HepG2 (cell line): ENCODE measurements around the gene SLC8A2. TPM values are rescaled to one million over a fixed set of nuclear protein-coding genes. Genes with fewer than 3 reads are reported as not detected.
A peak's percentile ranks its signal among the peaks of the same experiment; 100 is the strongest.

Source experiments
- ATF7 ChIP-seq, 2 experiments: fragments of 450-650 bp in 1 of 2; sonication (generic) in 1 of 2; formaldehyde crosslinking in 1 of 2; IDR thresholded peaks; 2 replicates each; pipeline versions ENCODE4 v1.4.0 to v1.6.1; 2016 to 2020; ENCODE audit warnings: antibody characterized with exemption in 1 of 2, mild to moderate bottlenecking in 1 of 2, missing genetic modification reagents in 1 of 2
- CEBPG ChIP-seq: IDR thresholded peaks from 2 replicates; pipeline ENCODE4 v1.6.1; 2016
- CTCF ChIP-seq: sonication (generic); formaldehyde crosslinking; IDR thresholded peaks from 2 replicates; pipeline ENCODE4 v1.5.0; 2020; ENCODE audit warnings: mild to moderate bottlenecking, missing genetic modification reagents, moderate library complexity
- ELK4 ChIP-seq: sonication (generic); formaldehyde crosslinking; IDR thresholded peaks from 2 replicates; pipeline ENCODE4 v1.9.0; 2021; ENCODE audit warnings: missing genetic modification reagents, borderline replicate concordance
- GABPA ChIP-seq, 2 experiments: IDR thresholded peaks; 2 replicates each; pipeline ENCODE4 v1.6.1; 2011 to 2016; ENCODE audit warnings: low read depth in 2 of 2, low read length in 1 of 2, missing biosample characterization in 1 of 2, missing genetic modification characterization in 1 of 2
- KAT2B ChIP-seq: fragments of 150-350 bp; IDR thresholded peaks from 2 replicates; pipeline ENCODE4 v1.6.1; 2014; ENCODE audit warnings: low read depth, low read length, borderline replicate concordance
- TMF1 ChIP-seq: sonication (generic); formaldehyde crosslinking; IDR thresholded peaks from 2 replicates; pipeline ENCODE4 v1.8.1; 2022; ENCODE audit warnings: low read depth, missing genetic modification reagents
- ZBTB25 ChIP-seq: IDR thresholded peaks from 2 replicates; pipeline ENCODE4 v1.6.1; 2018; ENCODE audit warnings: missing genetic modification reagents
- ZBTB43 ChIP-seq: sonication (generic); formaldehyde crosslinking; conservative IDR thresholded peaks from 2 replicates; pipeline ENCODE4 v1.4.0; 2020; ENCODE audit warnings: missing genetic modification reagents
- ZBTB7A ChIP-seq: sonication (generic); formaldehyde crosslinking; IDR thresholded peaks from 2 replicates; pipeline ENCODE4 v1.8.0; 2022; ENCODE audit warnings: mild to moderate bottlenecking, missing genetic modification reagents
- ZNF292 ChIP-seq: sonication (generic); formaldehyde crosslinking; IDR thresholded peaks from 2 replicates; pipeline ENCODE4 v1.8.1; 2022; ENCODE audit warnings: mild to moderate bottlenecking, low read depth, missing genetic modification reagents, borderline replicate concordance
- ZNF3 ChIP-seq: IDR thresholded peaks from 2 replicates; pipeline ENCODE4 v1.7.0; 2017; ENCODE audit warnings: inconsistent platforms
- ZNF574 ChIP-seq: sonication (generic); formaldehyde crosslinking; IDR thresholded peaks from 2 replicates; pipeline ENCODE4 v1.4.0; 2020; ENCODE audit warnings: missing genetic modification reagents
- ZNF766 ChIP-seq: sonication (generic); formaldehyde crosslinking; IDR thresholded peaks from 2 replicates; pipeline ENCODE4 v1.5.0; 2020; ENCODE audit warnings: missing genetic modification reagents, borderline replicate concordance
- polyA plus RNA-seq, 8 experiments: library from polyadenylated mRNA; depleted of rRNA in 3 of 8; stranded (reverse) in 7 of 8; unstranded in 1 of 8; fragments of >200 nt; fragmentation: Illumina TruSeq in 4 of 8; extraction: Trizol in 4 of 8; gene quantifications; 2 replicates each; pipeline versions ENCODE4 v1.2.1 to v1.2.3, GENCODE V29; 2011 to 2016; ENCODE audit warnings: low read depth in 4 of 8, missing spikeins in 1 of 8, mixed read lengths in 1 of 8; ENCODE audit not compliant: insufficient read depth in 1 of 8
- total RNA-seq, 5 experiments: library from RNA; depleted of rRNA; stranded (reverse); fragments of >200 nt; fragmentation: Illumina TruSeq; extraction: Trizol; gene quantifications; 2 replicates each; pipeline ENCODE4 v1.2.3, GENCODE V29; 2016; ENCODE audit warnings: low read depth in 1 of 5
- TF ChIP-seq, protein P1 (sequence below): sonication (generic); formaldehyde crosslinking; IDR thresholded peaks from 2 replicates; pipeline ENCODE4 v1.8.1; 2023; ENCODE audit warnings: mild to moderate bottlenecking, missing genetic modification reagents
- TF ChIP-seq, protein P2 (sequence below): sonication (generic); formaldehyde crosslinking; IDR thresholded peaks from 2 replicates; pipeline ENCODE4 v1.9.0; 2021; ENCODE audit warnings: missing genetic modification reagents, mild to moderate bottlenecking, borderline replicate concordance

The SLC8A2 gene
- total and polyA plus RNA-seq, 2 of the 13 experiments (the other 11 are each of a cell fraction or from before 2014, with no cell fraction given): 0.02 TPM; not detected in 1

GRCh38 chr19:47406711-47407416 is 64.8 kb downstream of the SLC8A2 start (continued):
- TF ChIP-seq ZNF766 (CRISPR knock-in tag): peak; percentile 61; the same call in 1 of the 2 replicates
- TF ChIP-seq, protein P1, sequence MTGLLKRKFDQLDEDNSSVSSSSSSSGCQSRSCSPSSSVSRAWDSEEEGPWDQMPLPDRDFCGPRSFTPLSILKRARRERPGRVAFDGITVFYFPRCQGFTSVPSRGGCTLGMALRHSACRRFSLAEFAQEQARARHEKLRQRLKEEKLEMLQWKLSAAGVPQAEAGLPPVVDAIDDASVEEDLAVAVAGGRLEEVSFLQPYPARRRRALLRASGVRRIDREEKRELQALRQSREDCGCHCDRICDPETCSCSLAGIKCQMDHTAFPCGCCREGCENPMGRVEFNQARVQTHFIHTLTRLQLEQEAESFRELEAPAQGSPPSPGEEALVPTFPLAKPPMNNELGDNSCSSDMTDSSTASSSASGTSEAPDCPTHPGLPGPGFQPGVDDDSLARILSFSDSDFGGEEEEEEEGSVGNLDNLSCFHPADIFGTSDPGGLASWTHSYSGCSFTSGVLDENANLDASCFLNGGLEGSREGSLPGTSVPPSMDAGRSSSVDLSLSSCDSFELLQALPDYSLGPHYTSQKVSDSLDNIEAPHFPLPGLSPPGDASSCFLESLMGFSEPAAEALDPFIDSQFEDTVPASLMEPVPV (CRISPR knock-in tag): no peak
- TF ChIP-seq KAT2B: no peak
- TF ChIP-seq CTCF (CRISPR knock-in tag): no peak
- no peak for TF ChIP-seq GABPA (IDR thresholded peaks at IDR 0.05; ENCODE audit: low read depth, low read length)
- TF ChIP-seq GABPA (CRISPR knock-in tag; IDR thresholded peaks at IDR 0.05; ENCODE audit: low read depth): no peak
- no peak for TF ChIP-seq ZBTB7A
- no peak for TF ChIP-seq ZBTB25 (CRISPR knock-in tag)
- TF ChIP-seq CEBPG (CRISPR knock-in tag): no peak
- no peak for TF ChIP-seq ZNF292
- TF ChIP-seq TMF1 (CRISPR knock-in tag): 0 out of 2 replicates have a peak, but pooled peaks have one; percentile 53
- no peak for TF ChIP-seq ELK4 (CRISPR knock-in tag)
- no peak for TF ChIP-seq ATF7 (IDR thresholded peaks at IDR 0.05)
- TF ChIP-seq ATF7 (CRISPR knock-in tag; IDR thresholded peaks at IDR 0.05): no peak
- TF ChIP-seq, protein P2, sequence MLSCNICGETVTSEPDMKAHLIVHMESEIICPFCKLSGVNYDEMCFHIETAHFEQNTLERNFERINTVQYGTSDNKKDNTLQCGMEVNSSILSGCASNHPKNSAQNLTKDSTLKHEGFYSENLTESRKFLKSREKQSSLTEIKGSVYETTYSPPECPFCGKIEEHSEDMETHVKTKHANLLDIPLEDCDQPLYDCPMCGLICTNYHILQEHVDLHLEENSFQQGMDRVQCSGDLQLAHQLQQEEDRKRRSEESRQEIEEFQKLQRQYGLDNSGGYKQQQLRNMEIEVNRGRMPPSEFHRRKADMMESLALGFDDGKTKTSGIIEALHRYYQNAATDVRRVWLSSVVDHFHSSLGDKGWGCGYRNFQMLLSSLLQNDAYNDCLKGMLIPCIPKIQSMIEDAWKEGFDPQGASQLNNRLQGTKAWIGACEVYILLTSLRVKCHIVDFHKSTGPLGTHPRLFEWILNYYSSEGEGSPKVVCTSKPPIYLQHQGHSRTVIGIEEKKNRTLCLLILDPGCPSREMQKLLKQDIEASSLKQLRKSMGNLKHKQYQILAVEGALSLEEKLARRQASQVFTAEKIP (CRISPR knock-in tag): no peak
- TF ChIP-seq ZNF3: no peak
- peak; percentile 32; the same call in 1 of the 2 replicates for TF ChIP-seq ZNF574
- peak; percentile 76; the same call in 1 of the 2 replicates for TF ChIP-seq ZBTB43
